Esophagus muscularis mucosa (tissue), 3 donors: ENCODE results near the gene RUNX2.

Experiments used
- CTCF ChIP-seq, 3 experiments: fragments of 200-600 bp in 2 of 3; fragments of 450-650 bp in 1 of 3; sonication (generic) in 2 of 3; IDR thresholded peaks; one replicate each; pipeline ENCODE4 v1.5.1; 2017 to 2019; ENCODE audit warnings: antibody characterized with exemption in 3 of 3, mild to moderate bottlenecking in 2 of 3, moderate library complexity in 1 of 3
- POLR2A ChIP-seq: fragments of 450-650 bp; IDR thresholded peaks from one replicate; pipeline ENCODE4 v1.6.1; 2017; ENCODE audit warnings: antibody characterized with exemption, moderate library complexity, mild to moderate bottlenecking, low read depth
- POLR2AphosphoS5 ChIP-seq, 2 donors: sonication (generic); formaldehyde crosslinking; IDR thresholded peaks; one replicate each; pipeline ENCODE4 v1.6.1; 2017; ENCODE audit warnings: antibody characterized with exemption in 2 of 2

- TF ChIP-seq CTCF (IDR thresholded peaks at IDR 0.05): no peak
- TF ChIP-seq POLR2AphosphoS5 (IDR thresholded peaks at IDR 0.05): no peak
- TF ChIP-seq POLR2A: no peak
Observed at GRCh38 chr6:45599053-45599452, 270.9 kb downstream of the RUNX2 start.
